ACC112 (cell line): ENCODE measurements around the gene CFAP410.

Experiments
- H2AFZ ChIP-seq: fragments of 200-600 bp; sonication (generic); one replicate; pipeline ENCODE4 v1.6.0; 2017; ENCODE audit warnings: antibody characterized with exemption, low read length; ENCODE audit not compliant: unreplicated experiment
- H3K27ac ChIP-seq: fragments of 200-600 bp; sonication (generic); 2 replicates; pipeline ENCODE4 v1.5.1; 2014; ENCODE audit warnings: low read depth, mild to moderate bottlenecking, antibody characterized with exemption, low read length, moderate library complexity
- H3K27me3 ChIP-seq: fragments of 200-600 bp; sonication (generic); 2 replicates; pipeline ENCODE4 v1.6.1; 2014; ENCODE audit warnings: mild to moderate bottlenecking, antibody characterized with exemption, low read length, moderate library complexity, mixed read lengths; ENCODE audit not compliant: insufficient read depth
- H3K36me3 ChIP-seq: fragments of 200-600 bp; sonication (generic); 2 replicates; pipeline ENCODE4 v1.6.1; 2016; ENCODE audit warnings: mild to moderate bottlenecking, antibody characterized with exemption, low read length, moderate library complexity, mixed read lengths; ENCODE audit not compliant: insufficient read depth
- H3K4me1 ChIP-seq: fragments of 200-600 bp; sonication (generic); one replicate; pipeline ENCODE4 v1.6.1; 2016; ENCODE audit warnings: low read length, mixed read lengths; ENCODE audit not compliant: insufficient read depth, unreplicated experiment, control insufficient read depth
- H3K4me3 ChIP-seq: fragments of 200-600 bp; sonication (generic); 2 replicates; pipeline ENCODE4 v1.5.1; 2014; ENCODE audit warnings: mild to moderate bottlenecking, low read depth, low read length
- H3K79me2 ChIP-seq: fragments of 200-600 bp; sonication (generic); one replicate; pipeline ENCODE4 v1.6.0; 2016; ENCODE audit warnings: low read length; ENCODE audit not compliant: control insufficient read depth, unreplicated experiment, insufficient read depth

CFAP410 gene

GRCh38 chr21:44281801-44282200 is 57.4 kb downstream of the CFAP410 start:
- H3K79me2 ChIP-seq, result no peaks in the 10 kb centered on the region
- H3K27me3 ChIP-seq, result 0 out of 2 replicates have a peak, but pooled peaks cover 4% of the 10 kb centered on the region
- no peaks in the 10 kb centered on the region for H3K36me3 ChIP-seq
- H3K4me1 ChIP-seq, result no peaks in the 10 kb centered on the region
- H2AFZ ChIP-seq, result no peak overlapping the region
- no peak overlapping the region for H3K27ac ChIP-seq
- no peak overlapping the region for H3K4me3 ChIP-seq

- no peak overlapping the region for H3K4me3 ChIP-seq
- H3K27ac ChIP-seq, result no peak overlapping the region
- no peak overlapping the region for H2AFZ ChIP-seq
- no peaks in the 10 kb centered on the region for H3K4me1 ChIP-seq
- 0 out of 2 replicates have a peak, but pooled peaks cover 5% of the 10 kb centered on the region for H3K27me3 ChIP-seq
- no peaks in the 10 kb centered on the region for H3K79me2 ChIP-seq
- no peaks in the 10 kb centered on the region for H3K36me3 ChIP-seq
Measured at GRCh38 chr21:44279354-44280260, 59.6 kb downstream of the CFAP410 start.
